ENCODE measurements around the gene PGAM5. TPM values are rescaled to one million over a fixed set of nuclear protein-coding genes. Genes with fewer than 3 reads are reported as not detected.

PGAM5 gene
- total RNA-seq, 6 donors from 2014 or later, result 16.8 to 38.6 (median 23.3) TPM

DNA sequence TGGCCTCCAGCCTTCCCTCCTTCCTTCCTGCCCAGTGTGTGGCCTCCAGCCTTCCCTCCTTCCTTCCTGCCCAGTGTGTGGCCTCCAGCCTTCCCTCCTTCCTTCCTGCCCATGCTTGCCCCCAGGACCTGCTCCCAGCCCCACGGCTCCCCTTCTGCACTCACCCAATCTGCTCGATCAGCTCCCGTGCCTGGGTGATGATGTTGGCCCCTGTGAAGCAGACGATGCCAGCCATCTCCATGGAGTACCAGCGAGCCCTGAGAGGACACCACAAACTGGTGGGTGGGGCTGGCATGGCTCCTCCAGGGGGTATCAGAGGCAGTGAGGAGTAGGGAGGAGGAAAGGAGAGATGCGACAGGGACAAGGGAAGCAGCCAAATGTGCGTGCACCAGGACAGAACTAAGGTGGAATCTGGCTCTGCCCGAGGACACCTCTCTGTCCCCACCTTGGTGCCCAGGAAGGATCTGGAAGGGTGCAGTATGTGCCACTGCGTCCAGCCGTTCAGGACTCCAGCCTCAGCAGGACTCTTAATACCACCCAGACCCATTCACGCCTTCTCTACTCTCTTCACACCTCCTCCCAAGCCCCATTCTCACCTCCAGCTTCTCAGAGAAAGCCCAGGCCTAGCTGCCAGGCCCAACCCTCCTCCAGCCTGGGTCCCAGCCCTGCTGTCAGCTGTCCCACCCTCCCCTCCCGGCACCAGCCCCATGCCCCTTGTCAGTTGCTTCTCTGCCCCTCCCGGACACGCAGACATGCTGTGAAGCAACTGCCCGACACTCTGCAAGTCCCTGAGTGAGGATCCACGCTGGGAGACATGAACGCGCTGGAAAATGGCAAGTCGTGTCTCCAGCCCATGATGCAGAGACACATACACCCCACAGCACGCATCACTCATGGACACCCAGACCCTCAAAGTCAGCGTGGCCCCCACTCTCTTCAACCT is 46.2 kb upstream of the PGAM5 start:
- Histone ChIP-seq H3K9me3 (no peaks in the 10 kb centered on the region), H3K27ac (no peak overlapping the region), H3K36me3 (peaks cover 17 to 97% (median 82%) of the 10 kb centered on the region in 4 donors), H3K4me3 (no peak overlapping the region), H3K4me1 (no peaks in the 10 kb centered on the region), H3K27me3 (no peaks in the 10 kb centered on the region)
- DNase-seq (no peak), ATAC-seq (ENCODE audit: low FRiP score in 2 of 2) (peak in 1 of 2 donors; percentile 3)
- WGBS, 2 donors, result 74 to 79% methylated on average over 15 to 21 of the region's 21 CpGs
- TF ChIP-seq POLR2A (IDR thresholded peaks at IDR 0.05) (no peak), POLR2AphosphoS5 (IDR thresholded peaks at IDR 0.05) (no peak)

DNA sequence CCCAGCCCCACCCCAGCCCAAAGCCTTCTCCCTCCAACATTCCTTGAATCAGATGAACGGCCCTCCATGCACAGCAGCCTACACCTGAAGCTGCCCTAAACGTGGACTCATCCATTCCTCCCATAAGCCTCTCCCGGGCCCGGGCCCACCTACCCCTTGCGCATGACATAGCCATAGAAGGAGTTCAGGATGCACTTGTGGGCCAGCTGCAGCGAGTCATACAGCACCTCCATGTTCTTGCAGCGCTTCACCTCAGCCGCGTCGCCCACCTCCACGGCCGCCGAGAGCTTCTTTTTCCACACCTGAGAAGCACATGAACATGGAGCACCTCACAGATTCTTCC is 45.5 kb upstream of the PGAM5 start:
- Histone ChIP-seq H3K4me1 (no peaks in the 10 kb centered on the region), H3K4me3 (no peak overlapping the region), H3K27ac (no peak overlapping the region), H3K27me3 (no peaks in the 10 kb centered on the region), H3K9me3 (no peaks in the 10 kb centered on the region), H3K36me3 (peaks cover 17 to 100% (median 78%) of the 10 kb centered on the region in 4 donors)
- 92 to 93% methylated on average over 13 of the region's 13 CpGs for WGBS, 2 donors
- DNase-seq (no peak), ATAC-seq (ENCODE audit: low FRiP score in 2 of 2) (no peak)
- TF ChIP-seq CTCF (IDR thresholded peaks at IDR 0.05), result no peak
- TF ChIP-seq POLR2AphosphoS5 (IDR thresholded peaks at IDR 0.05), result no peak
- no peak for TF ChIP-seq POLR2A (IDR thresholded peaks at IDR 0.05)
- TF ChIP-seq EP300 (IDR thresholded peaks at IDR 0.05), result no peak

DNA sequence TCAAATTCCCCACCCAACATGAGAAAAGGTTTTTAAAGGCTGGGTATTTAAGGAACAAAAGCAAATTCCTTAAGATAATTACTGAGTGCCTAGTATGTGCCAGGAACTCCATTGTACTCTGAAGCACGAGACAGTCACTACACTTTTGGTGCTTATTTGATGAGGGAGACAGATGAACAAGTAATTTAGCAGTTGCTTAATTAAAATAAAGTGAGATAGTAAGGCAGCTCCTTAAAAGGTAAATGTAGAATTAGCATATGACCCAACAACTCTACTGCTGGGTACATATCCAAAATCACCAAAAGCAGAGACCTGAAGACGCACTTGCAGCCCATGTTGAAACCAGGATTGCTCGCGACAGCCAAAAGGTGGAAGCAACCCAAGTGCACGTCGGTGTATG is 44.8 kb upstream of the PGAM5 start:
- H3K36me3 ChIP-seq, result peaks cover 13 to 96% (median 75%) of the 10 kb centered on the region in 4 donors
- no peak overlapping the region for H3K4me3 ChIP-seq
- WGBS, 2 donors, result 85 to 87% methylated on average over 6 of the region's 6 CpGs
- TF ChIP-seq POLR2A (IDR thresholded peaks at IDR 0.05) (no peak), POLR2AphosphoS5 (IDR thresholded peaks at IDR 0.05) (no peak), EP300 (IDR thresholded peaks at IDR 0.05) (no peak), CTCF (IDR thresholded peaks at IDR 0.05) (no peak)
- no peaks in the 10 kb centered on the region for H3K9me3 ChIP-seq
- no peaks in the 10 kb centered on the region for H3K4me1 ChIP-seq
- no peak for DNase-seq
- H3K27ac ChIP-seq, result no peak overlapping the region
- ATAC-seq (ENCODE audit: low FRiP score in 2 of 2), result no peak
- H3K27me3 ChIP-seq, result no peaks in the 10 kb centered on the region

DNA sequence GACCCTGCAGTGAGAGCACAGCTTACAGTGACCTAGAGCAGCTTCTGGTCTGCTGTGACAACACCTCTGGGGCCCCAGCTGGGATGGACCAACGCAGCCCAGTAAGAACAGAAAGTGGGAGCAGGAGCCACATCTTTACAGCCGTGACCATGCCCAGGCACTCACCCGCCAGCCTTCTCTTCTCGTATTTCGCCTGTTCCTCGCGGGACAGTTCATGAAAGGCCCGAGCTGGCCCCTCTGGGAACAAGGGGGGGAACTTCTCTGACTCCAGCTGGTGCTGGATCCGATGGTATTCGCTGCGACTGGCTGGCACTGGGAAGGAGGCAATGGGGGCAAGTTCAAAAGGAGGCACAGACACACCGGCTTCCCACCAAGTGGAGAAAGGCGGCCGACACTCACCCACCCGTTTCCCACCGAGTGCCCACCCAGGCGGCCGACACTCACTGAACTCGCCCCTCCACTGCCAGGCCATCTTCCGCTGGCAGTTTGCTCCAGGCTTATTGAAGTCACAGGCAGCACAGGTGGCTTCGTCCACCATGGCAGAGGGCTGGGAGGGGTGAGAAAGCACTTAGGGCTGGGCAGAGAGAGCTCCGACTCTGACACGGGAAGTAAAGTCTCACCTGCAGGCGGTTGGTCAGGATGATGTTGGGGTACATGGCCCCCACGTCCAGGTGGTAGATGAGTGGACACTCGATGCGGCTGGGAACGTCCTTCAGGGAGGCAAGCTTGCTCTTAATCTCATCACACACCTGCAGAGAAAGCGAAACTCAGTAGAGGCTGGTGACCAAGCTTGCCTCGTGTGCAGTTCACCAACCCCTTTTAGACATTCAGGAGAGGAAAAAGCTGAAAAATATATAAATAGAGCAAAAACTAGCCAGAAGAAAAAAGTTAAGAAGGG is 42.2 kb upstream of the PGAM5 start:
- no peaks in the 10 kb centered on the region for H3K9me3 ChIP-seq
- ATAC-seq (ENCODE audit: low FRiP score in 2 of 2) (no peak), DNase-seq (no peak)
- H3K27ac ChIP-seq, result no peak overlapping the region
- WGBS, 2 donors, result 96 to 97% methylated on average over 22 to 30 of the region's 30 CpGs
- peaks cover 22 to 88% (median 69%) of the 10 kb centered on the region in 4 donors for H3K36me3 ChIP-seq
- no peaks in the 10 kb centered on the region for H3K27me3 ChIP-seq
- no peak overlapping the region for H3K4me3 ChIP-seq
- no peak for TF ChIP-seq POLR2AphosphoS5 (IDR thresholded peaks at IDR 0.05)
- no peak for TF ChIP-seq EP300 (IDR thresholded peaks at IDR 0.05)
- no peak for TF ChIP-seq POLR2A (IDR thresholded peaks at IDR 0.05)
- no peak for TF ChIP-seq CTCF (IDR thresholded peaks at IDR 0.05)
- H3K4me1 ChIP-seq, result no peaks in the 10 kb centered on the region
